ENCODE measurements around the gene NR2C2AP.

NR2C2AP gene

GRCh38 chr19:19214159-19214490 is 10.9 kb upstream of the NR2C2AP start:
- no peak overlapping the region for H3K4me3 ChIP-seq (ENCODE audit: low read depth, low read length)
- DNase-seq: no peak
- TF ChIP-seq, protein P1, sequence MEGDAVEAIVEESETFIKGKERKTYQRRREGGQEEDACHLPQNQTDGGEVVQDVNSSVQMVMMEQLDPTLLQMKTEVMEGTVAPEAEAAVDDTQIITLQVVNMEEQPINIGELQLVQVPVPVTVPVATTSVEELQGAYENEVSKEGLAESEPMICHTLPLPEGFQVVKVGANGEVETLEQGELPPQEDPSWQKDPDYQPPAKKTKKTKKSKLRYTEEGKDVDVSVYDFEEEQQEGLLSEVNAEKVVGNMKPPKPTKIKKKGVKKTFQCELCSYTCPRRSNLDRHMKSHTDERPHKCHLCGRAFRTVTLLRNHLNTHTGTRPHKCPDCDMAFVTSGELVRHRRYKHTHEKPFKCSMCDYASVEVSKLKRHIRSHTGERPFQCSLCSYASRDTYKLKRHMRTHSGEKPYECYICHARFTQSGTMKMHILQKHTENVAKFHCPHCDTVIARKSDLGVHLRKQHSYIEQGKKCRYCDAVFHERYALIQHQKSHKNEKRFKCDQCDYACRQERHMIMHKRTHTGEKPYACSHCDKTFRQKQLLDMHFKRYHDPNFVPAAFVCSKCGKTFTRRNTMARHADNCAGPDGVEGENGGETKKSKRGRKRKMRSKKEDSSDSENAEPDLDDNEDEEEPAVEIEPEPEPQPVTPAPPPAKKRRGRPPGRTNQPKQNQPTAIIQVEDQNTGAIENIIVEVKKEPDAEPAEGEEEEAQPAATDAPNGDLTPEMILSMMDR (IDR thresholded peaks at IDR 0.05; ENCODE audit: low read depth, low read length, missing control alignments): no peak
- in situ Hi-C loops (cut with HindIII; ENCODE audit: low pct_ligation_motif_present, low sequenced_read_pairs): no loop called here
- no peaks in the 10 kb centered on the region for H3K36me3 ChIP-seq (replicated peaks)
- peaks cover 21% of the 10 kb centered on the region for H3K27me3 ChIP-seq (replicated peaks)
- no peak overlapping the region for H3K27ac ChIP-seq

DNA sequence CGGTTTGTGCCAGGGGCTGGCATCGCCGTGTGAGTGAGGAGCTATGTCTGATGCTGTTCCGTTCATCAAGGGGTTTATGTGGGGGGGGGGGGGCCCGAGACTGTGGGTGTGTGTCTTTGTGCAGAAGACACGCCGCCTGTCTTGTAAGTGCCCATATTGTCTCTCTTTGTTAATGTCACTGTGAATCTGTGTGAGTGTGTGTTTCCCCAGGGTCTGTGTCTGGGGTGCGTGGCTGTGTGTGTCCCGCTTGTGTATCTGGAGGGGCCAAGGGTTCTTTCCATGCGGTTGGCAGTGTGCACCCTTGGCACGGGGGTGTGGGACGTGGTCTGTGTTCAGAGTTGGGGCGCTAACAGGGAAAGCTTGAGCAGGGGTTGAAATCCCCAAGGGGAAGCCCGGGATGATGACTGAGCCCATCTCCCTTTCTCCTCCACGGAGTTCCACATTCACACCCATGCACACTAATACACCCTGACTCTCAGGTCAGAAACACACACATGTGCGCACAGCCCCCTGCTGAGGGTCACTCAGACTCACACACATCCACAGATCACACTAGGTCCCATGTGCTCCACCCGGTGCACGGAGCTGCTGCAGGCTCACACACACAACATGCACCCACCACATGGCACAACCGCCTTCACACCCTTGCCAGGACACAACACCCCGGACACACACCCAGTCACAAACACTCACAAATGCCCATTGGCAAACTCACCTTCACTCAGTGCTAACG is 10.4 kb upstream of the NR2C2AP start:
- H3K36me3 ChIP-seq (replicated peaks): no peaks in the 10 kb centered on the region
- in situ Hi-C loops (cut with HindIII; ENCODE audit: low pct_ligation_motif_present, low sequenced_read_pairs): no loop called here

GRCh38 chr19:19212916-19213315 is 9.7 kb upstream of the NR2C2AP start:
- Histone ChIP-seq H3K27me3 (replicated peaks) (peaks cover 21% of the 10 kb centered on the region), H3K4me3 (ENCODE audit: low read depth, low read length) (no peak overlapping the region), H3K36me3 (replicated peaks) (no peaks in the 10 kb centered on the region), H3K27ac (no peak overlapping the region)
- in situ Hi-C loops (cut with HindIII; ENCODE audit: low pct_ligation_motif_present, low sequenced_read_pairs): no loop called here
- TF ChIP-seq, protein P1 (IDR thresholded peaks at IDR 0.05; ENCODE audit: low read depth, low read length, missing control alignments): no peak
- DNase-seq: no peak

More for the DNA sequence above, 10.4 kb upstream of the NR2C2AP start:
- Histone ChIP-seq H3K27ac (no peak overlapping the region), H3K27me3 (replicated peaks) (peaks cover 21% of the 10 kb centered on the region), H3K4me3 (ENCODE audit: low read depth, low read length) (no peak overlapping the region)
- TF ChIP-seq, protein P1 (IDR thresholded peaks at IDR 0.05; ENCODE audit: low read depth, low read length, missing control alignments): no peak
- DNase-seq: no peak

GRCh38 chr19:19211499-19212420 is 8.5 kb upstream of the NR2C2AP start, which contains the start of gene NCAN:
Gene NCAN (plus strand): TSS chr19:19211958. CDS start chr19:19216954, 4,996 bp downstream.
- TF ChIP-seq, protein P1 (IDR thresholded peaks at IDR 0.05; ENCODE audit: low read depth, low read length, missing control alignments): no peak
- Histone ChIP-seq H3K4me3 (ENCODE audit: low read depth, low read length) (no peak within 1 kb of the TSS), H3K27me3 (replicated peaks) (peaks cover 21% of the 10 kb centered on the region), H3K27ac (no peak within 1 kb of the TSS), H3K36me3 (replicated peaks) (no peaks in the 10 kb centered on the region)
- no peak for DNase-seq
- in situ Hi-C loops (cut with HindIII; ENCODE audit: low pct_ligation_motif_present, low sequenced_read_pairs): no loop called here

- Histone ChIP-seq H3K36me3 (replicated peaks) (no peaks in the 10 kb centered on the region), H3K27me3 (replicated peaks) (peaks cover 25% of the 10 kb centered on the region), H3K4me3 (ENCODE audit: low read depth, low read length) (no peak overlapping the region), H3K27ac (no peak overlapping the region)
- in situ Hi-C loops (cut with HindIII; ENCODE audit: low pct_ligation_motif_present, low sequenced_read_pairs): no loop called here
- TF ChIP-seq, protein P1 (IDR thresholded peaks at IDR 0.05; ENCODE audit: low read depth, low read length, missing control alignments): no peak
- DNase-seq: no peak
These were observed 6.2 kb upstream of the NR2C2AP start for GRCh38 chr19:19209372-19209771.
